ENCODE measurements around the gene HTR1B. TPM values are rescaled to one million over a fixed set of nuclear protein-coding genes. Genes with fewer than 3 reads are reported as not detected.

The HTR1B gene
- total RNA-seq, 5 donors from 2014 or later (not counting 1 experiment from before 2014, with no cell fraction given) = 0.12 TPM; not detected in 4

- DNase-seq = no peak
- Histone ChIP-seq H3K27ac (ENCODE audit: low read length) (no peak overlapping the region), H3K4me1 (ENCODE audit: control insufficient read depth in 1 of 2, extremely low read depth in 1 of 2, insufficient read depth in 2 of 2, low read length in 2 of 2) (no peaks in the 10 kb centered on the region), H3K4me3 (ENCODE audit: control insufficient read depth in 1 of 2, extremely low read depth in 1 of 2, low read length in 1 of 2) (no peak overlapping the region), H3K27me3 (replicated peaks in 1 of 2; ENCODE audit: control insufficient read depth in 2 of 2, extremely low read depth in 1 of 2, insufficient read depth in 2 of 2, low read length in 1 of 2) (no peaks in the 10 kb centered on the region), H3K9me3 (no peaks in the 10 kb centered on the region), H3K36me3 (ENCODE audit: control insufficient read depth in 2 of 2, extremely low read depth in 1 of 2, insufficient read depth in 1 of 2, low read length in 1 of 2) (no peaks in the 10 kb centered on the region)
- Mint-ChIP-seq H3K36me3 (no peaks in the 10 kb centered on the region), H3K4me1 (no peaks in the 10 kb centered on the region), H3K4me3 (no peak overlapping the region), H3K27ac (no peak overlapping the region), H3K27me3 (no peaks in the 10 kb centered on the region), H3K9me3 (no peaks in the 10 kb centered on the region)
- POLR2A ChIA-PET = no interaction called here
- CTCF ChIA-PET = interaction anchor here in 1 of 2 donors (0.6 kb wide), 1 partner anchor 827 kb away, joined by 3 read pairs; no protein-coding TSS in a partner anchor
- no peak for ATAC-seq (replicated peaks in 1 of 4)
- no CpG with 5 or more reads among the region's 1 CpG for WGBS (ENCODE audit: insufficient coverage)
These were observed 19.7 kb upstream of the HTR1B start for GRCh38 chr6:77482981-77483380.

DNA sequence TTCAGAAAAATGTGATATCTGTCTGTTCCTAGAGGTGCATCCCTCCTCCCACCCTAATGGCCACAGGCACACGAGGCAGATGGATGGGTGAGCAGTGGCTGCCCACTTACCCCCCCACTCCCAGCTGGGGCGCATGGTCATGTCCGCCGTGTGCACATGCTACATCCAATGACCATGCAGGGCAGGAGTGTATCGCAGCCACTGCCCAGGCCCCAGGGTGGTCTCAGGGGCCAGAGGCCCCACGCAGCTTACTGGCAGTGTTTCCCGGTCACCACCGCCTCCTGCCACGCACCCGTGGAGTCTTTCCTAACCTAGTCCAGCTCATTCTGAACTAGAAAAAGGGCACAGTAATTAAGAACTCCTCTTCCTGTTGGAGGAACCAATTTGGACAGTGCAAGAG is 11.7 kb upstream of the HTR1B start:
- no peak overlapping the region for H3K27ac ChIP-seq (ENCODE audit: low read length)
- H3K9me3 ChIP-seq = no peaks in the 10 kb centered on the region
- WGBS (ENCODE audit: insufficient coverage) = 97% methylated on average over 10 of the region's 10 CpGs
- H3K27me3 ChIP-seq (replicated peaks in 1 of 2; ENCODE audit: control insufficient read depth in 2 of 2, extremely low read depth in 1 of 2, insufficient read depth in 2 of 2, low read length in 1 of 2) = no peaks in the 10 kb centered on the region
- Mint-ChIP-seq H3K4me3 (peak overlapping the region in 2 of 3 donors; percentile 25 to 67), H3K36me3 (no peaks in the 10 kb centered on the region), H3K4me1 (peaks cover 0 to 15% (median 12%) of the 10 kb centered on the region in 3 donors), H3K27ac (no peak overlapping the region), H3K9me3 (no peaks in the 10 kb centered on the region), H3K27me3 (no peaks in the 10 kb centered on the region)
- ATAC-seq (replicated peaks in 1 of 4) = no peak
- no peaks in the 10 kb centered on the region for H3K36me3 ChIP-seq (ENCODE audit: control insufficient read depth in 2 of 2, extremely low read depth in 1 of 2, insufficient read depth in 1 of 2, low read length in 1 of 2)
- no peaks in the 10 kb centered on the region for H3K4me1 ChIP-seq (ENCODE audit: control insufficient read depth in 1 of 2, extremely low read depth in 1 of 2, insufficient read depth in 2 of 2, low read length in 2 of 2)
- ChIA-PET CTCF (no interaction called here), POLR2A (no interaction called here)
- no peak for DNase-seq
- H3K4me3 ChIP-seq (ENCODE audit: control insufficient read depth in 1 of 2, extremely low read depth in 1 of 2, low read length in 1 of 2) = no peak overlapping the region

- H3K27me3 ChIP-seq (replicated peaks in 1 of 2; ENCODE audit: control insufficient read depth in 2 of 2, extremely low read depth in 1 of 2, insufficient read depth in 2 of 2, low read length in 1 of 2) = no peaks in the 10 kb centered on the region
- POLR2A ChIA-PET = no interaction called here
- no peak overlapping the region for H3K4me3 ChIP-seq (ENCODE audit: control insufficient read depth in 1 of 2, extremely low read depth in 1 of 2, low read length in 1 of 2)
- no peaks in the 10 kb centered on the region for H3K4me1 ChIP-seq (ENCODE audit: control insufficient read depth in 1 of 2, extremely low read depth in 1 of 2, insufficient read depth in 2 of 2, low read length in 2 of 2)
- Mint-ChIP-seq H3K27me3 (no peaks in the 10 kb centered on the region), H3K27ac (no peak overlapping the region), H3K36me3 (no peaks in the 10 kb centered on the region), H3K4me3 (peak overlapping the region; percentile 25 to 67 (median 37)), H3K9me3 (no peaks in the 10 kb centered on the region), H3K4me1 (peaks cover 0 to 15% (median 12%) of the 10 kb centered on the region in 3 donors)
- H3K9me3 ChIP-seq = no peaks in the 10 kb centered on the region
- H3K36me3 ChIP-seq (ENCODE audit: control insufficient read depth in 2 of 2, extremely low read depth in 1 of 2, insufficient read depth in 1 of 2, low read length in 1 of 2) = no peaks in the 10 kb centered on the region
- ATAC-seq (replicated peaks in 1 of 4) (no peak), DNase-seq (no peak)
- 63% methylated on average over 5 of the region's 7 CpGs for WGBS (ENCODE audit: insufficient coverage)
- H3K27ac ChIP-seq (ENCODE audit: low read length) = no peak overlapping the region
- CTCF ChIA-PET = no interaction called here
These were observed 11.1 kb upstream of the HTR1B start for GRCh38 chr6:77474286-77474956.

DNA sequence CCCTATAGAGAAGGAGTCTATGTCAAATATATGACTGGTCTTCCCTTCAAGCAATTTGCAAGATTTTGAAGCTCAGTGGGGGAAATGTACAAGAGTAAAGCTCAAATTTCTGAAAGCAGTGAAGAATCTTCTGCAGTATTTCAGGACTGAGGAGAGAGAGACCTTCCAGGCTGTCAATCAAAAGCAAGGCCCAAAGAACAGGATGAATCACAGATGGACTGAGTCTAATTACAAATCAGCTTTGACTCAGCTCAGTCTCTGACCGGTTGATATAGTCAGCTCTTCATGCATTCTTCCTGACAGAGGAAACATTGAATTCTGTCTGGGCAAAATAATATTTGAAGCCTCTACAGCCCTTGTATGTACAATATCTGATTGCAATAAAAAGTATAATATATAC is 7.7 kb upstream of the HTR1B start:
- no peak overlapping the region for H3K27ac Mint-ChIP-seq
- H3K4me3 Mint-ChIP-seq = no peak overlapping the region
- Histone ChIP-seq H3K4me1 (ENCODE audit: control insufficient read depth in 1 of 2, extremely low read depth in 1 of 2, insufficient read depth in 2 of 2, low read length in 2 of 2) (peaks cover 0 to 12% of the 10 kb centered on the region in 2 experiments), H3K27ac (ENCODE audit: low read length) (no peak overlapping the region), H3K4me3 (ENCODE audit: control insufficient read depth in 1 of 2, extremely low read depth in 1 of 2, low read length in 1 of 2) (no peak overlapping the region), H3K27me3 (replicated peaks in 1 of 2; ENCODE audit: control insufficient read depth in 2 of 2, extremely low read depth in 1 of 2, insufficient read depth in 2 of 2, low read length in 1 of 2) (peaks cover 11 to 15% of the 10 kb centered on the region in 2 experiments), H3K36me3 (ENCODE audit: control insufficient read depth in 2 of 2, extremely low read depth in 1 of 2, insufficient read depth in 1 of 2, low read length in 1 of 2) (no peaks in the 10 kb centered on the region), H3K9me3 (no peaks in the 10 kb centered on the region)
- DNase-seq (no peak), ATAC-seq (replicated peaks in 1 of 4) (no peak)
- H3K36me3 Mint-ChIP-seq = no peaks in the 10 kb centered on the region
- no peaks in the 10 kb centered on the region for H3K9me3 Mint-ChIP-seq
- WGBS (ENCODE audit: insufficient coverage) = no CpG with 5 or more reads among the region's 1 CpG
- H3K4me1 Mint-ChIP-seq = peaks cover 8 to 21% (median 19%) of the 10 kb centered on the region in 3 donors
- POLR2A ChIA-PET = no interaction called here
- CTCF ChIA-PET = no interaction called here
- peaks cover 9 to 10% of the 10 kb centered on the region in 2 donors for H3K27me3 Mint-ChIP-seq

DNA sequence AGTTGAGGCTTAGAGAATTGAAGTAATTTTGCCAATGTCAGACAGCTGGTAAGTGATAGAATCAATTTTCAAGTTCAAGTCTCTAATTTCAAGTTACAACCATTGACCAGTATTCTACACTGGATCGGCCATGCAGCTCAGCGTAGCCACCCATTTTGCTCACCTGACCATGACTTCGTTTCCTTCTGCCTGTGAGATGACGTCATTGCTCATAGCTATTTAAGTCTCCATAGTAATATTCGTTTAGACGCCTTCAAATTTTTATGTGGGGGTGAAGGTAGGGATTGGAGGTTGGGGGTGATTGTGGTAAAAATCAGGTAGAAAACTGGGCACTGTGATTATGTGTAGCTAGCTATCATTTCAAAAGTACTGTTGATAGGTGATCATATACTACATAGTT is 5.6 kb upstream of the HTR1B start:
- Mint-ChIP-seq H3K4me3 (no peak overlapping the region), H3K4me1 (peaks cover 12 to 22% (median 17%) of the 10 kb centered on the region in 3 donors), H3K36me3 (no peaks in the 10 kb centered on the region), H3K9me3 (no peaks in the 10 kb centered on the region), H3K27me3 (peaks cover 28% of the 10 kb centered on the region in 2 donors), H3K27ac (no peak overlapping the region)
- no peaks in the 10 kb centered on the region for H3K9me3 ChIP-seq
- H3K4me3 ChIP-seq (ENCODE audit: control insufficient read depth in 1 of 2, extremely low read depth in 1 of 2, low read length in 1 of 2) = no peak overlapping the region
- peaks cover 0 to 15% of the 10 kb centered on the region in 2 experiments for H3K4me1 ChIP-seq (ENCODE audit: control insufficient read depth in 1 of 2, extremely low read depth in 1 of 2, insufficient read depth in 2 of 2, low read length in 2 of 2)
- DNase-seq (no peak), ATAC-seq (replicated peaks in 1 of 4) (no peak)
- H3K36me3 ChIP-seq (ENCODE audit: control insufficient read depth in 2 of 2, extremely low read depth in 1 of 2, insufficient read depth in 1 of 2, low read length in 1 of 2) = no peaks in the 10 kb centered on the region
- WGBS (ENCODE audit: insufficient coverage) = 81% methylated on average over 3 of the region's 6 CpGs
- peaks cover 24 to 30% of the 10 kb centered on the region in 2 experiments for H3K27me3 ChIP-seq (replicated peaks in 1 of 2; ENCODE audit: control insufficient read depth in 2 of 2, extremely low read depth in 1 of 2, insufficient read depth in 2 of 2, low read length in 1 of 2)
- H3K27ac ChIP-seq (ENCODE audit: low read length) = no peak overlapping the region
- ChIA-PET POLR2A (no interaction called here), CTCF (no interaction called here)

DNA sequence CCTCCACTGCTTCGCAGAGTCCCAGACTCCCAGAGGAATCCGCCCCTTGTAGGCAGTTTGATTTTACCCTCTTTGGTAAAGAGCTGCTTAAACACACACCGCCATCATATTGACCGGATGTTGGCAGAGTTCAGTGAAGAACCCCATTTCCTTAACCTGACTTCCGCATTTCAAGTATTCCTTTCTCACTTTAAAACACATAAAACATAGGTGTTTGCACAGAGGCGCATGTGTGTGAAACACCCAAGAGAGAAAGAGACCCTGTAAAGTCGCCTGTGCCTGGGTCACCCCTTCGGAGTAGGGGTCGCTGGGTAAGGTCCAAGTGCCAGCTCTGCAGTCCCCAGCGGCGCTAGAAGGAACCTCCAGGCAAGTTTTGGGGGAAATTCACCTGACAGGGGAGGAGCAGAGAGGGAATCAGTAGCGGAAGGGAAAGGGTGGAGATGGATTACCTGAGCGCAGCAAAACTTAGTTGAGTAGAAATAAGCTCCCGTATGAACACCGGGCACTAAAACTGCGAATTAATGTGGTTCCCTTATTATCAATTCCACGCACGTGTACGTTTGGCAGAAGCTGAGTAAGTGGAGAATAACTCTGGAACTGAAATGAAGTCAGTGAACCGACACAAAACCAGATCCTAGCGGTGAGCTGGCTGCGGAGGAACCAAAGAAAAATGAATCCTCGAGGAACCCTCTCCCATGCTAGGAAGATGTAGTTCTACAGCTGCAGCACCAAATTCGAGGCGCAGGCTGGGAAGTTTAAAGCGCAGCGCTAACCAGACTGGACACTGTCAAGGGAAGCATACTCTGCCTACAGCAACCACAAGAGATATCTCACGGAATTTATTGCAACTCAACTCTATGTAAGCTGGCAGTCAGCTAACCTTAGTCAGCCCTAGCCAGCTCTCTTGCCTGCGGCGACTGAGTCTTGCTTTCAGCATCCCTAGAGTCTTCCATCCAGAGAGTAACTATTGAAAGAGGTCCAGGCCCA is 3.5 kb upstream of the HTR1B start:
- H3K27me3 Mint-ChIP-seq = peaks cover 41 to 49% of the 10 kb centered on the region in 2 donors
- peak in 1 of 35 experiments; percentile 8 for DNase-seq
- no peaks in the 10 kb centered on the region for H3K36me3 Mint-ChIP-seq
- peaks cover 23 to 29% (median 26%) of the 10 kb centered on the region in 3 donors for H3K4me1 Mint-ChIP-seq
- H3K27ac Mint-ChIP-seq = no peak overlapping the region
- ATAC-seq (replicated peaks in 1 of 4) = peak in 2 of 4 experiments; percentile 37 to 41
- no peaks in the 10 kb centered on the region for H3K9me3 ChIP-seq
- H3K27ac ChIP-seq (ENCODE audit: low read length) = no peak overlapping the region
- no peaks in the 10 kb centered on the region for H3K9me3 Mint-ChIP-seq
- POLR2A ChIA-PET = no interaction called here
- no peaks in the 10 kb centered on the region for H3K36me3 ChIP-seq (ENCODE audit: control insufficient read depth in 2 of 2, extremely low read depth in 1 of 2, insufficient read depth in 1 of 2, low read length in 1 of 2)
- H3K27me3 ChIP-seq (replicated peaks in 1 of 2; ENCODE audit: control insufficient read depth in 2 of 2, extremely low read depth in 1 of 2, insufficient read depth in 2 of 2, low read length in 1 of 2) = peaks cover 26 to 52% of the 10 kb centered on the region in 2 experiments
- WGBS (ENCODE audit: insufficient coverage) = 18% methylated on average over 23 of the region's 30 CpGs
- peaks cover 0 to 23% of the 10 kb centered on the region in 2 experiments for H3K4me1 ChIP-seq (ENCODE audit: control insufficient read depth in 1 of 2, extremely low read depth in 1 of 2, insufficient read depth in 2 of 2, low read length in 2 of 2)
- H3K4me3 ChIP-seq (ENCODE audit: control insufficient read depth in 1 of 2, extremely low read depth in 1 of 2, low read length in 1 of 2) = peak overlapping the region; percentile 45 to 58
- CTCF ChIA-PET = interaction anchor here in 1 of 2 donors (1.1 kb wide), 1 partner anchor 9 kb away, joined by 3 read pairs; no protein-coding TSS in a partner anchor
- H3K4me3 Mint-ChIP-seq = peak overlapping the region; percentile 65 to 84 (median 73)
